GM12878 (cell line): Measurements from ENCODE around the gene PSMA2. TPM values are rescaled to one million over a fixed set of nuclear protein-coding genes. Genes with fewer than 3 reads are reported as not detected.

Source experiments
- BACH1 ChIP-seq: fragments of 450-650 bp; IDR thresholded peaks from 2 replicates; pipeline ENCODE4 v1.6.1; 2017; ENCODE audit warnings: mild to moderate bottlenecking, borderline replicate concordance
- BRCA1 ChIP-seq: IDR thresholded peaks from 2 replicates; pipeline ENCODE4 v1.6.1; 2011; ENCODE audit warnings: low read depth, low read length, improper control_type of control experiment
- CHD2 ChIP-seq: IDR thresholded peaks from 2 replicates; pipeline ENCODE4 v1.6.1; 2011; ENCODE audit warnings: low read depth, low read length, improper control_type of control experiment, borderline replicate concordance
- CTCF ChIP-seq, 3 experiments: IDR thresholded peaks in 2 of 3; conservative IDR thresholded peaks in 1 of 3; 2 replicates each; pipeline ENCODE4 v1.5.1; 2011; ENCODE audit warnings: low read depth in 3 of 3, low read length in 3 of 3, mild to moderate bottlenecking in 3 of 3, control low read depth in 2 of 3, moderate library complexity in 2 of 3, inconsistent platforms in 1 of 3, mixed read lengths in 1 of 3; ENCODE audit not compliant: control insufficient read depth in 2 of 3, insufficient read depth in 1 of 3; ENCODE audit errors: extremely low read depth in 1 of 3
- EED ChIP-seq: sonication (generic); IDR thresholded peaks from 2 replicates; pipeline ENCODE4 v1.6.1; 2016; ENCODE audit warnings: antibody characterized with exemption, low read depth
- ELK1 ChIP-seq: IDR thresholded peaks from 2 replicates; pipeline ENCODE4 v1.6.1; 2012; ENCODE audit warnings: low read depth, low read length, improper control_type of control experiment
- IKZF2 ChIP-seq, 2 experiments: fragments of 450-650 bp; IDR thresholded peaks; 2 replicates each; pipeline ENCODE4 v1.6.1; 2017; ENCODE audit warnings: mild to moderate bottlenecking in 2 of 2, moderate library complexity in 2 of 2
- IRF3 ChIP-seq: fragments of 450-650 bp; IDR thresholded peaks from 2 replicates; pipeline ENCODE4 v1.6.1; 2014; ENCODE audit warnings: mild to moderate bottlenecking
- IRF5 ChIP-seq: fragments of 450-650 bp; IDR thresholded peaks from 2 replicates; pipeline ENCODE4 v1.6.1; 2017; ENCODE audit warnings: borderline replicate concordance
- MAX ChIP-seq: IDR thresholded peaks from 2 replicates; pipeline ENCODE4 v1.6.1; 2012; ENCODE audit warnings: low read depth, low read length, improper control_type of control experiment
- MYC ChIP-seq: IDR thresholded peaks from 2 replicates; pipeline ENCODE4 v1.6.1; 2011; ENCODE audit warnings: mild to moderate bottlenecking, low read length, moderate library complexity, inconsistent platforms; ENCODE audit not compliant: insufficient read depth, insufficient replicate concordance, insufficient read length, severe bottlenecking
- NFYA ChIP-seq: IDR thresholded peaks from 2 replicates; pipeline ENCODE4 v1.6.1; 2011; ENCODE audit warnings: low read depth, mild to moderate bottlenecking, low read length, improper control_type of control experiment, borderline replicate concordance
- RUNX3 ChIP-seq: IDR thresholded peaks from 2 replicates; pipeline ENCODE4 v1.6.1; 2012; ENCODE audit warnings: low read length, inconsistent platforms
- SIX5 ChIP-seq: IDR thresholded peaks from 2 replicates; pipeline ENCODE4 v1.6.1; 2011; ENCODE audit warnings: mild to moderate bottlenecking, low read depth, low read length, moderate library complexity; ENCODE audit not compliant: severe bottlenecking
- SMAD1 ChIP-seq: fragments of 450-650 bp; IDR thresholded peaks from 2 replicates; pipeline ENCODE4 v1.6.1; 2018; ENCODE audit warnings: mild to moderate bottlenecking, low read depth; ENCODE audit not compliant: partially characterized antibody
- SP1 ChIP-seq: IDR thresholded peaks from one replicate; pipeline ENCODE4 v1.6.1; 2011; ENCODE audit warnings: low read depth, low read length
- ZNF274 ChIP-seq: IDR thresholded peaks from one replicate; pipeline ENCODE4 v1.8.0; 2011; ENCODE audit not compliant: insufficient read length, insufficient read depth
- ZNF687 ChIP-seq: fragments of 450-650 bp; IDR thresholded peaks from 2 replicates; pipeline ENCODE4 v1.6.1; 2017; ENCODE audit warnings: mild to moderate bottlenecking, moderate library complexity
- ZZZ3 ChIP-seq: IDR thresholded peaks from 2 replicates; pipeline ENCODE4 v1.6.1; 2011; ENCODE audit warnings: low read depth; ENCODE audit not compliant: control insufficient read depth, insufficient read length
- polyA plus RNA-seq, 11 experiments: library from polyadenylated mRNA; depleted of rRNA in 4 of 11; unstranded in 6 of 11; stranded (reverse) in 5 of 11; fragments of >200 nt; fragmentation: Nextera tagmentation in 4 of 11; fragmentation: Illumina TruSeq in 1 of 11; extraction: Ambion mirVana in 4 of 11; extraction: Trizol in 1 of 11; gene quantifications; 1 replicate in 1 of 11; 2 replicates in 10 of 11; pipeline versions ENCODE4 v1.2.1 to v1.2.3, GENCODE V29; 2011 to 2016; ENCODE audit warnings: inconsistent platforms in 2 of 11, missing spikeins in 2 of 11, low read depth in 1 of 11
- total RNA-seq, 4 experiments: library from RNA; depleted of rRNA in 3 of 4; stranded (reverse); fragments of >200 nt in 3 of 4; fragmentation: Illumina TruSeq in 1 of 4; extraction: Trizol in 1 of 4; gene quantifications; 2 replicates each; pipeline versions ENCODE4 v1.2.1 to v1.2.3, GENCODE V29; 2013 to 2021

Gene PSMA2
- total and polyA plus RNA-seq, 10 of the 15 experiments (the other 5 are each of a cell fraction or from before 2014, with no cell fraction given): 129 to 1,223 (median 317) TPM

GRCh38 chr7:42931834-42932651 lies at the start of gene PSMA2, which contains the start of gene MRPL32 (continued):
- TF ChIP-seq IRF3 (no peak), ELK1 (peak; percentile 52; the same call in 1 of the 2 replicates), BRCA1 (no peak), CTCF (IDR thresholded peaks at IDR 0.05 in 2 of 3, conservative IDR thresholded peaks at IDR 0.05 in 1 of 3; ENCODE audit: control insufficient read depth in 2 of 3, extremely low read depth in 1 of 3, insufficient read depth in 1 of 3, low read depth in 3 of 3, low read length in 3 of 3) (no peak), ZZZ3 (no peak), ZNF687 (peak; percentile 50), SMAD1 (no peak), NFYA (no peak), CHD2 (peak; percentile 67; the same call in 1 of the 2 replicates), IKZF2 (IDR thresholded peaks at IDR 0.05) (peak; percentile 53 to 74), SP1 (peak; percentile 72), EED (peak; percentile 69), BACH1 (0 out of 2 replicates have a peak, but pooled peaks have one; percentile 47), SIX5 (peak; percentile 92), IRF5 (no peak), ZNF274 (no peak), RUNX3 (peak; percentile 79), MAX (peak; percentile 81), MYC (no peak)
